GM15510 (cell line): ENCODE data around the gene RAB18.

Experiments
- POLR2A ChIP-seq: IDR thresholded peaks from 3 replicates; pipeline ENCODE4 v1.6.1; 2011; ENCODE audit warnings: borderline replicate concordance; ENCODE audit not compliant: insufficient read length; ENCODE audit errors: extremely low read depth

The RAB18 gene

DNA sequence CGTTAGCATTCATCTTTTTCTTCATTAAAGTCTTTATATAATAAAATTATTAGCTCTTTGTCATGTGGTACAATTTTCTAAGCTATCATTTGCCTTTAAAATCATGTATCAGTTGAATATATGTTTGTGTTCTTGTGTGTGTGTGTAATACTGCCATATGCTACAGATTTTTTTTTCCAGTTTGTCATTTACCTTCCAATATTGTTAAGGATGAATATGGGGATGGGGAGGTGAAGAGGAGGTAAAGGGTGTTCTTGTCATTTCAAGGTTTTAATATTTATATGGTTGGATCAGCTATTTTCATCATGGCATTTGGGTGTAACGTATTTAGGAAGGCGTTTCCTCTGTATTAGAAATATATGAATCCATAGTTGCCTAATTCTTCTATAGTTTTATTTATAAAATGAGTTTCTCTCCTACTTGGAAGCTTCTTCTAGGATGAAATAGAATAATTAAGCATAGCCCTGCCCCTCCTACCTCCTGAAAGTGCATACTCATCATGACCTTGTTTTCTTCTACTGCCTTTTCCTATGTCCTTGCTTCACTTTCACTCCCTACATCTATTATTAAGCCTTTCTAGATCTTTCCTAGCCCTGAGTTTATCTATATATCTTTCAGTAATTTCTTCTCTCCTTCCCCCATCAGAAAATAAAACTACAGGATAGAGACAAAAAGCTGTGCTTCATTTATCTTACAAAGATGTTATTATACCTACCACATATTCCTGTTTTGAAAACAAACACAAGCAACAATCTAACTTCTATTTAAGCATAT, 25.1 kb downstream of the RAB18 start:
- TF ChIP-seq POLR2A: no peak

DNA sequence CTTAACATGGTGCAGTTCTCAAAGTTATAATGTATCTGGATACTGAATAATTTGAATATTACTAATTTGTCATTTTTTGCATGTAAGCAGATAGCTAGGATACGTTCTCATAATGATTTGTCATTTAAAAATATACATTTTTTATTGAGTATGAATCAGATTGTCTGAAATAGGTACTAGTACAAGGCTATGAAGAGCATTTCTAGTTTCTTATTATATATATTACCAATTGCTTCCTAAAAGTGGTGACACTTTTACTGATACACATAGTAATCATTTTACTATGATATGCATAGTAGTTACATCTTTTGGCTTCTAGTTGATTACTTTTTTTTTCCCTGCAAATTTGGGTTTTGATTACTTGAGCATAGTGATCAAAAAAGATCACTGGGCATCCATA, 26.4 kb downstream of the RAB18 start:
- no peak for TF ChIP-seq POLR2A

DNA sequence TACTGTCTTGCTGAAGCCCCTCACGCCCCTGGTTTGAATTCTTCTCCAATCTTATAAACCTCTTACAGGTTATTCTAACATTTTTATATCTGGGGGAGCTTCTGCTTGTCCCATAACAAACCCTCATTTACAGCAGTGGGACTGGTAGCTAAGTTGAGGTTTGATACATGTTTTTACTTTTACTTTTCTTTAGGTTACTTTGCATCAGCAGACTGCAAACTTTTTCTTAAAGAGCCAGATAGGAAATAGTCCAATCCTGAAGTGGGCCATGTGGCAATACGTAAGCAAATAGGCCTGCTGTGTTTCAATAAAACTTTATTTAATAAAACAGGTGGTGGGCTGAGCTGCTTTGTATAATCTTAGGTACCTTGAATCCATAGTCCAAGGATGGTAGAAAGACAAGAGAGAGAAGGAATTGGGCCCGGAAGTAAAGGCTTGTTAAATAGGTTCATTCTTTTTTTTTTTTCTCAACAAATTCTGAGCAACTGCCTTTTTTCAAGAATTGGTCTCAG, 27.3 kb downstream of the RAB18 start:
- no peak for TF ChIP-seq POLR2A

DNA sequence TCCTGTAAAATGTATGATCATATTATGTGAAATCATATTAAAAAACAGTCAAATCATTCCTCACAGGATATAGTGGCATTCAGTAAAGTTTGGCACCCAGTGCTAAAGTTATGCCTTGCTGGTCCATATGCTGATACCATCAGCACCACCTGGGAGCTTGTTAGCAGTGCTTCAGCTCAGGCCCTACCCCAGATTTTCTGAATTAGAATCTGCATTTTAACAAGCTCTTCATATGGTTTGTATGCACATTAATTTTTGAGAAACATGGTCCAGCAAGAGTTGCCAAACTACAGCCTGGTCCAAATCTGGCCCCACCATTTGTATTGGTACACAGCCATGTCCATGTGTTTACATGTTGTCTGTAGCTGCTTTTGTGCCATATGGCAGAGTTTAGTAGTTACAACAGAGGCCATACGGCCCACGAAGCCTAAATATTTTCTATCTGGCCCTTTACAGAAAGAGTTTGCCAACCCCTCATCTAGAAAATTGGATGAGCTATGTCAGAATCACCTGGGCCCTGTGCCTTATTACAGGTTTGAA, 30.1 kb downstream of the RAB18 start:
- TF ChIP-seq POLR2A: no peak

DNA sequence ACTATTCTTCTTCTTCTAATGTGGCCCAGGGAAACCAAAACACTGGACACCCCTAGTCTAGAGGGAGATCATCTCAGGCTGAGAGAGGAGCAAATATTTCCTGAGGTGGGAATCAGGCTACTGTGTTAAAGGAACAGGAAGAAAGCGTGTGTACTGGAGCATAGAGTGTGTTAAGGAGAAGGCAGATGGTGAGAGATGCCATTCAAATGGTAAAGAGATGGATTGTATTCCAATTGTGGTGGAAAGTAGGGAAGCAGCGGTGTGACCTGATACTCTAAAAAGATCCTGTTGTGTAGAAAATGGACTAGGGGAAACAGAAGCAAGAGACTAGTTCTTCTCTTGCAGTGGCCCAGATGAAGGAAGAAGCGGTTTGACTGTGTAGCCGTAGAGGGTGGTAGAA, 31.2 kb downstream of the RAB18 start:
- no peak for TF ChIP-seq POLR2A

DNA sequence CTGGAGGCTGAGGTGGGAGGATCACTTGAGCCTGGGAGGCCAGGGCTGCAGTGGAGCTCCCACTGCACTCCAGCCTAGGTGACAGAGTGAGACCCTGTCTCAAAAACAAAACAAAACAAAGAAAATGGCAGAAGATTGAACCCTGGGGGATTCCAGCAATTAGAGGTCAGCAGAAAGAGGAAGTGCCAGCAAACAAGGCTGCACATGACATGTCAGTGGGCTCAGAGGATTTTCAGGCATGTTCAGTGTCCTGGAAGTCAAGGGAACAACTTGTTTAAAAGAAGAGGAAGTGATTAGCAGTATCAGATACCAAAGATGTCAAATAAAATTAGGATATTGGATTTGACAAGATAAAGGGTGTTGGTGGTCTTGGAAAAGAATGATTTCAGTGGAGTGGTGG, 32.3 kb downstream of the RAB18 start:
- TF ChIP-seq POLR2A: no peak

DNA sequence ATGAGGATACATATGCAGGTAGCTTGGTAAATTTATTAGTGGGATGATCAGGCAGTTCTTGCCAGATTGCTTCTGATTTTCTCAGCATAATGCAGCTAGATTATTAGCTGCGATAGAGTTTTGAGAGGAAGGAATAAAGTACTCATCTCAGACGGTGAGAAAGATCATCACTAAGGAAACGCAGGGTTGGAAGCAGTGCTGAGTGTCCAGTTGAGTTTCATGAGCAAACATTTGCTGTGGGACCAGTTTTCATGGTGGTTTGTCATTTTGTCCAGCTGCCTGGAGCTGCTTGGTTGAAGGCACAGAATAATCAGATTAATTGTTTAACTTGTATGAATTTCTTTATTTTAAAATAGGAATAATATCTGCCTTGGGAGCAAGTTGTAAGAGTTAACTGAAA, 33.1 kb downstream of the RAB18 start:
- no peak for TF ChIP-seq POLR2A

DNA sequence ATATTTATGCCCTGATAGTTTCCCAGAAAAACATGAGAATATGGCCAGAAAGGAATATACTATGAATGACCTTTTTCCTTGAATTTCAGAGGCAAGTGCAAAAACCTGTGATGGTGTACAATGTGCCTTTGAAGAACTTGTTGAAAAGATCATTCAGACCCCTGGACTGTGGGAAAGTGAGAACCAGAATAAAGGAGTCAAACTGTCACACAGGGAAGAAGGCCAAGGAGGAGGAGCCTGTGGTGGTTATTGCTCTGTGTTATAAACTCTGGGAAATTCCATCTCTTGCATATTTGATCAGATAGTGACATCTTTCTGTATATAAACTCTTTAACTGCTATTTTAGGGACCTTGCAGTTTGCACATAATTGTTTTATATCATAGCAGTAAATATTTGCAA, 33.7 kb downstream of the RAB18 start:
- no peak for TF ChIP-seq POLR2A

DNA sequence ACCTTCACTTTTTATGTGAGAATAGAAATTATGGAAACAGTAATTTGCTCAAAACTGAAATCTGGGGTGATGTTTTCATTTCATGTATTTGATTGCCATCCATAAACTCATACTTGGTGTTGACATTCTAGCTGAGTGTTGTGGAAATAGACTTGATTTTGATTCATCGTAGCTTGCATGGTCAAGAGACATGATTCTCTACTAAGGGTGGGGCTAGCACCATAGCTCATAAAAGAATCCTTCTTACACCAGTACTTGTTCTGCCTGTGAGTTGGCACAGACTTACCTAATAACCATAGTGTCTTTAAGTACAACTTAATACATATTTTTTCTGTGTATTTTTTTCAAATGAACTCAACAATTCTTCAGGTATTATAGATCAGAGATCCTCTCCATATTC, 36.6 kb downstream of the RAB18 start:
- no peak for TF ChIP-seq POLR2A

DNA sequence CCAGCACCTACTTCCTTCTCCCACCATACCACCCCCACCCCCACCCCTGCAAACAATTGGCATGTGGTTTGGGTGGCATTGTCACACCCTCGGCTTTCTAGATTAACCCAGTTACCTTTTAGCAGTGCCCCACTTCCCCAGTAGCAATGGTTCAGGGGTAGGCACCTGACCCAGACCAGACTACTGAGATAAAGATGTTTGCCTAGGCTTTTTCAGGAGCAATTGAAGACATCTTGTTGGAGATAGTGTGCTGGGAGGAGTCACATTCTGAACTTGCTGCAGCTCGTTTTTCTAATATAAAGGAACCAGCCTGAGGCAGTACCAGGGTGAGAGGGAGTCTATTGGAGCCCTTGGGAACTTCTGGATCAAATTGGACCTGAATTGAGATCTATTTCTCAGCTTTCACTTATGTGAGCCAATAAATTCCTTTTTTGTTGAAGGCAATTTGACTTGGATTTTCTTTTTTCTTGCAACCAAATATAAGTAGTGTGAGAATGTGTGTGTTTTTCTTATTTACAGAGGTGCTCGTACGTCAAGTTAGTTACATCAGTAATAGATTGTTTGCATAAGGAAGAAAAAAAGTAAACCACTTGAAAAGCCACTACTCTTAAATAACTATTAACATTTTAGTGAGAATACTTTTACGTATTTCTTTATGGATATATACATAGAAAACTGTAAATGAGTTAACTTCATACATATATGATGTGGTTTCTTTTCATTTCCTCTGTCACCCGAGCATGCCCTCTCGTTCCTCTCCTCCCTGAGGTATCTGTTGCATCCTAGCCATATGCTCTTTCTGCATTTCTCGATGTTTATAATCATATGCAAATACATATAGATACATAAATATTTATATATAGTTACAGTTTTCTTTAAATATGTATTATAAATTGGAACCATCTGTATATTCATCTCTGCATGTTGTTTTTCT, 38.0 kb downstream of the RAB18 start:
- TF ChIP-seq POLR2A: no peak

DNA sequence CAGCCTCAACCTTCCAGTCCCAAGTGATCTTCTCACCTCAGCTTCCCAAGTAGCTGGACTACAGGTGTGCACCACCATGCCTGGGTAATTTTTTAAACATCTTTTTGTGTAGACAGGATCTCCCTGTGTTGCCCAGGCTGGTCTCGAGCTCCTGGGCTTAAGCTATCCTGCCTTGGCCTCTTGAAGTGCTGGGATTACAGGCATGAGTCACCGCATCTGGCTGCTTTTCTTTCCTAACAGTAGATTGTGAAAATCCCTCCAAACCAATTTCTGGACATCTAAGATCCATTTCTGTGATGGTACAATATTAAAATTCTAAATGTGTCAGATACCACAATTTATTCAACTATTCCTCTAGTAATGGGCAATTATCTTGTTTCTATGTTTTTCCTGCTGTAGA, 38.7 kb downstream of the RAB18 start:
- TF ChIP-seq POLR2A: no peak

DNA sequence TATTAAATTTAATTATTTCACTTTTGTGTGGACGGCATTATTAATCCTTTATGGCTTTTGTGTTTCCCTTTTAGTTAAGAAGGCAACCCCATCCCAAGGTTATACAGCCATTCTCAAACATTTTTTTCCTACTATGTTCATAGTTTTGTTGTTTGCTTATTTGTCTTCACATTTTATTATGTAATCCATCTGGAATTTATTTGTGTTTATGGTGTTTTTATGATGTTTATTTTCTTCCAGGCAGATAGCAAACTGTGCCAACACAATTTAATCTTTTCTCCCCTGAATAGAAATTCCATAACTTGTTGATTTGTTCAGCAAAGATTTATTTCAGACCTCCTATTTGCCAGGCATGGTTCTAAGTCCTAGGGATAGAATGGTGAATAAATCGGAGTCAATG, 42.9 kb downstream of the RAB18 start:
- no peak for TF ChIP-seq POLR2A

DNA sequence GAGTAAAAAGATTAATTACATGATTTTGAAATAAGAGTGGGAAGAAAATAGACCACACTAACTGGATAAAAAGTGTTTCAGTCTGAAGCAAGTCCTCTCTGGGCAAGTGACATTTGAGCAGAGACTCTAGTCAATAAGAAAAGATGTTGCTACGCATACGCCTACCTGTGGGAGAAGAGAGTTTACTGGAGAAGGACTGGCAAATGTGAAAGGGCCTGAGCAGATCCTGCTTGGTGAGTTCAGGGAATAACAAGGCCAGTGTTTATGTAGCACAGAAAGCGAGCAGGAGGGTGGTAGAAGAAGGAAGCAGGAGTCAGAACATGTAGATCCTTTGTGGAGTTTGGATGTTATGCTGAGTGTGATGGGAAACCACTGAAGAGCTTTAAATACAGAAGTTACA, 43.4 kb downstream of the RAB18 start:
- no peak for TF ChIP-seq POLR2A

DNA sequence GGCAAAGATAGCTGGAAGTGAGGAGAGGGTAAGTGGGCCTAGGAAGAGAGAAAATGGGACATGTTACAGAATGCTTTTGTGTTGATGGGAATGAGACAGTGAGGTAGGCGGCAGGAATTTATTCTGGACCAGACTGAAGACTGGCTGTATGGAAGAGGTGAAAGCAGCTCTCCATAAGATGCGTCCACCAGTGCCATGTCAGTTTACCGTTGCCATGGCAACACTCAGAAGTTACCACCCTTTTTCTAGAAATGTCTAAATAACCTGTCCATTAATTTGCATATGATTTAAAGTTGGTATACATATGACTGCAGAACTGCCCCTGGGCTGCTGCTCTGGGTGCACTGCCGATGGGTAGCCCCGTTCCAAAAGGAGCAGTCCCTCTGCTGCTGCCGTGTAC, 46.7 kb downstream of the RAB18 start:
- TF ChIP-seq POLR2A: no peak

DNA sequence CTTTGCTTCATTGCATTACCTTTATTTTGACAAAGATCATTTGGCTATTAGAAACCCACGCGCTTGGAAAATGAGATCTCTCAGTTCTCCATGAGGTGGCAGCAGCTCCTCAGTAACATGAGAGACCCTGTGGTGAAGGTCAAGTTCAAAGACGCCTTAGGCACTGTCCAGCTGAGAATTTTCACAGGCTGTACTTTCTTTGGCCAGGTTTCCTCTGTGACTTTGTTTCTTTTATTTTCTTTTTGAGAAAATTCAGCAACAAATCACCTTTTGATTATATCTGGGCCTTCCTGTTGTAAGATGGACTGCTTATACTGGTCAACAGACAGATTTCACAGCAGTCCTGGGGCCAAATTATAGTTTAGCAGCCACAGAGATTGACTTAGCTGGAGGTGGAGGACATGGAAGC, 54.5 kb downstream of the RAB18 start:
- no peak for TF ChIP-seq POLR2A
